ENCODE data around the gene FOXJ1.

DNA sequence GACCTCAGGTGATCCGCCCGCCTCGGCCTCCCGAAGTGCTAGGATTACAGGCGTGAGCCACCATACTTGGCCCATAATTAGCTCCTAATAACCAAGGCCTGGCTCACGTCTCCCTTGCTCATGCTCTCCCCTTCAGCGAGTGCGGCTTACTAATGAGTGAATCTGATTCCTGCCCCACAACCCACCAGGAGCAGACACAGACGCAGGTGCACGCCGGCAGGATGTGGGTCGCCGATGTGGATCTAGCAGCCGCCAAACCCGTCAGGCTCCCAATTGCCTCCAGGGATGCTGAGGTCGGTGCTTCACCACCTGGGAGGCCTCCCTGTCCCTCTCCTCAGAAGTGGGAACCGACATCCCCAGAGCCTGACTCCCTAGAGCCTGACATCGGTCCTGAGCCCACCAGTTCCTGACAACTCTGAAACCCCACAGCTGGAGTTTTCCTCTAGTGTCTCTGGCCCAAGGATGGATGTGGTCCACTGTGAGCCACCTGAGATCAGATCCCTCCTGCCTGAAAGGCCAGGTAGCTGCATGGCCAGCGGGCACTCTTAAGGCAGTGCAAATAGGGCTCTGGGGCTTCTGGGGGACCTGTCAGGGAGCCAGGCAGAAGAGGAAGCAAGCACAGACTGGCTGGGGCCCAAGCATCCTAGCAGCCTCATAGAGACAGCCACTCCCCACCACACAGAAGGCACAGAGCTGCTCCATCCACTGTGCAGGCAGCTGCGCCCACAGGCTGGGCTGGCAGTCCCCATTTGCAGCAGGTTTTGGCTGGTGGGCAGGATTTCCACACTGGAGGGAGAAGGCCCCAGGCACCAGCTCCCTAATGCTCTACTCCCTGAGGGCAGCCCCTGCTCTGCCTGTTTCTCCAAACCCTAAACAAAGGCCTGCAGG lies 48.3 kb downstream of the FOXJ1 start:
- TF ChIP-seq OSR1 (CRISPR knock-in tag; IDR thresholded peaks at IDR 0.05) (no peak), ZFP3 (CRISPR knock-in tag; IDR thresholded peaks at IDR 0.05) (no peak), ZFP30 (CRISPR knock-in tag; IDR thresholded peaks at IDR 0.05) (no peak), TCF4 (CRISPR knock-in tag; IDR thresholded peaks at IDR 0.05; ENCODE audit: borderline replicate concordance) (no peak)
- TF ChIP-seq, protein P1, sequence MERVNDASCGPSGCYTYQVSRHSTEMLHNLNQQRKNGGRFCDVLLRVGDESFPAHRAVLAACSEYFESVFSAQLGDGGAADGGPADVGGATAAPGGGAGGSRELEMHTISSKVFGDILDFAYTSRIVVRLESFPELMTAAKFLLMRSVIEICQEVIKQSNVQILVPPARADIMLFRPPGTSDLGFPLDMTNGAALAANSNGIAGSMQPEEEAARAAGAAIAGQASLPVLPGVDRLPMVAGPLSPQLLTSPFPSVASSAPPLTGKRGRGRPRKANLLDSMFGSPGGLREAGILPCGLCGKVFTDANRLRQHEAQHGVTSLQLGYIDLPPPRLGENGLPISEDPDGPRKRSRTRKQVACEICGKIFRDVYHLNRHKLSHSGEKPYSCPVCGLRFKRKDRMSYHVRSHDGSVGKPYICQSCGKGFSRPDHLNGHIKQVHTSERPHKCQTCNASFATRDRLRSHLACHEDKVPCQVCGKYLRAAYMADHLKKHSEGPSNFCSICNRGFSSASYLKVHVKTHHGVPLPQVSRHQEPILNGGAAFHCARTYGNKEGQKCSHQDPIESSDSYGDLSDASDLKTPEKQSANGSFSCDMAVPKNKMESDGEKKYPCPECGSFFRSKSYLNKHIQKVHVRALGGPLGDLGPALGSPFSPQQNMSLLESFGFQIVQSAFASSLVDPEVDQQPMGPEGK (CRISPR knock-in tag; IDR thresholded peaks at IDR 0.05; ENCODE audit: borderline replicate concordance), result no peak
- TF ChIP-seq, protein P2, sequence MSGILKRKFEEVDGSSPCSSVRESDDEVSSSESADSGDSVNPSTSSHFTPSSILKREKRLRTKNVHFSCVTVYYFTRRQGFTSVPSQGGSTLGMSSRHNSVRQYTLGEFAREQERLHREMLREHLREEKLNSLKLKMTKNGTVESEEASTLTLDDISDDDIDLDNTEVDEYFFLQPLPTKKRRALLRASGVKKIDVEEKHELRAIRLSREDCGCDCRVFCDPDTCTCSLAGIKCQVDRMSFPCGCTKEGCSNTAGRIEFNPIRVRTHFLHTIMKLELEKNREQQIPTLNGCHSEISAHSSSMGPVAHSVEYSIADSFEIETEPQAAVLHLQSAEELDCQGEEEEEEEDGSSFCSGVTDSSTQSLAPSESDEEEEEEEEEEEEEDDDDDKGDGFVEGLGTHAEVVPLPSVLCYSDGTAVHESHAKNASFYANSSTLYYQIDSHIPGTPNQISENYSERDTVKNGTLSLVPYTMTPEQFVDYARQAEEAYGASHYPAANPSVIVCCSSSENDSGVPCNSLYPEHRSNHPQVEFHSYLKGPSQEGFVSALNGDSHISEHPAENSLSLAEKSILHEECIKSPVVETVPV (CRISPR knock-in tag; IDR thresholded peaks at IDR 0.05), result no peak

Measured in SK-N-SH treated with all-trans-retinoic acid at 6 μM for 48 hours (cell line).